ENCODE measurements around the gene PHYKPL. TPM values are rescaled to one million over a fixed set of nuclear protein-coding genes. Genes with fewer than 3 reads are reported as not detected.
"Not testable (repeated sequence)": the region's sequence is repeated elsewhere in the genome, so short reads cannot be mapped to it uniquely, and the experiment has no call there.

The PHYKPL gene
- total RNA-seq, 1 experiment from 2014 or later = 21.2 TPM

DNA sequence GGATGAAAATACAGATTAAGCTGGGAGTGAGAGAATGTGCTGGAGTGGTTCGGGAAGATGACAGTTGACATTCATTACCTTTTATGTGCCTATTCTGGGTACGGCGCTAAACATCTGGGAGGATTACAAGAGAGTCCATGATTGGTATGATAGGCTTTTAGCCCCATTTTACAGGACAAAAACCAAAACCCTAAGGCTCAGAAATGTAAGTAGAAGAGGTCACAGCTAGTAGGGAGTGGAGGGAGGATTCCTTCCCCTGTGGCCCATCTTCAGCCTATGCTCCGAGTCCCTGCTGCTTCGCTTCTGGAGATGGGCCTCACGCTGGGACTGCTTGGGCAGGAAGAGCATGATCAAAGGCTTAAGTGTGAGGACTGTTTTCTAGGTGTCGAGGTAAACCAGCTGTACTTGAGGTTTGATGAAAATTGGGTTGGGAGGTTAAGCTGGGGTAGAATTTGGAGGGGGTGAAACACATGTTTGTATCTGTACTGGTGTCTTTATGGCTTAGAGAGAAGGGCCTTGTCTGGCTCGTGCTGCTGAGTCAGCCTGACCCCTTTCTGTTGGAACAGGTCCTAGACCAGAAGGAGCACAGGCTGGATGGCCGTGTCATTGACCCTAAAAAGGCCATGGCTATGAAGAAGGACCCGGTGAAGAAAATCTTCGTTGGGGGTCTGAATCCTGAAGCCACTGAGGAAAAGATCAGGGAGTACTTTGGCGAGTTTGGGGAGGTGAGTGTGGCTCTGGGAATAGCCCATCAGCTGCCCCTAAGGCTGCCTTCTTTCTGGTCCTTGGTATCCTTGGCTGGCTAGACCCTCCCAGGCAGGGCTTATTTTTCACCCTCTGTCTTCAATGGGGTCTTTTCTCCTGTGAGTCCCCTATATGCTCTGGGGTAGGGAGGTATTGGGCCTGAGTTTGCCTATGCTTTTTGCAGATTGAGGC, 26.2 kb downstream of the PHYKPL start:
- Histone ChIP-seq H3K27ac (no peak overlapping the region), H3K27me3 (no peaks in the 10 kb centered on the region), H3K4me1 (peaks cover 10% of the 10 kb centered on the region; the same call in 1 of the 2 replicates), H3K9me3 (replicated peaks) (no peaks in the 10 kb centered on the region), H3K4me3 (peak overlapping the region; percentile 84), H3K36me3 (peaks cover 62% of the 10 kb centered on the region)
- no peak for DNase-seq

DNA sequence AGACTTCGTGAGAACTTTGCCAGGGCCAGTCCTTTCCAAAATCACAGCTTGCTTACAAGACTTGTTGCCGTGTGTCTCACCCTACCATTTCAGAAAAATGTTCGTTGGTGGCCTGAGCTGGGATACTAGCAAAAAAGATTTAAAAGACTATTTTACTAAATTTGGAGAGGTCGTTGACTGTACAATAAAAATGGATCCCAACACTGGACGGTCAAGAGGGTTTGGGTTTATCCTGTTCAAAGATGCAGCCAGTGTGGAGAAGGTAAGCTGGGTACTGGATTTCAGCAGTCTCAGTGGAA, 26.9 kb downstream of the PHYKPL start:
- Histone ChIP-seq H3K4me1 (peaks cover 10% of the 10 kb centered on the region; the same call in 1 of the 2 replicates), H3K4me3 (peak overlapping the region; percentile 84), H3K27ac (no peak overlapping the region), H3K36me3 (peaks cover 55% of the 10 kb centered on the region), H3K27me3 (no peaks in the 10 kb centered on the region), H3K9me3 (replicated peaks) (no peaks in the 10 kb centered on the region)
- no peak for DNase-seq

DNA sequence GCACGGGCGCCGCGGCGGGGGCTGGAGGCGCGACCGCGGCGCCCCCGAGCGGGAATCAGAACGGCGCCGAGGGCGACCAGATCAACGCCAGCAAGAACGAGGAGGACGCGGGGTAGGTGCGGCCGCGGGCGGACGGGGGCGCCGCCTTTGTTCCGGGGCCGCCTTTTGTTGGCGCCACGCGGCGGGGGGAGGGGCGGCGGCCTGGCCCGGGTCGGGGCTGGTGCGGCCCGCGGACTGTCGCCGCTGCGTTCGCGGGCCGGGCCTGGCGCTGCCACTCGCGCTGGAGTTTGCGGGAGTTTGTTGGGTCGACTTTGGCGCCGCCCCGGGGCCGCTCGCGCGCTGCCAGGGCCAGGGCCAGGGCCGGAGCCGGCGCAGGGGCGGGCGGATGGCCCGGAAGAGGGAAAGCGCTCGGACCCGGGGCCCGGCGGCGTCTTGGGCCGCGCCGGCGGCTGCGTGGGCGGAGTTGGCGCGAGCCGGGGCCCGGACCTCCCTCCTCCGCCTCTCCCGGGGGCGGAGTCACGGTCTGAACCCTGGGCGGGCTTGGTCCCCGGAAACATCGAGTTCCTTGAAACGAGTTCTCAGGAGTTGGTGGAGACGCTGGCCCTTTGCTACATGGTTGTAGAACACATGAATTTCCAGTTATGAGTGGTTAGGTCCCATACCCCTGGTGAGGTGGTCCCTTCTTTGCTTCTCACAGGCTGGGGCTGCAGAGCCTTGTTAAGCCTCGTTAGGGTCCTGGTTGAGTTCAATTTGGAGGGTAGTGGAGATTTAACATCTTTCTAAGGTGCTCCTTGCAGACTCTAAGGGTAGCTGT, 27.5 kb downstream of the PHYKPL start:
- no peaks in the 10 kb centered on the region for H3K27me3 ChIP-seq
- peak overlapping the region; percentile 63; the same call in 1 of the 2 replicates for H3K27ac ChIP-seq
- DNase-seq = peak; percentile 76 to 80
- peaks cover 10% of the 10 kb centered on the region; the same call in 1 of the 2 replicates for H3K4me1 ChIP-seq
- H3K36me3 ChIP-seq = peaks cover 49% of the 10 kb centered on the region
- H3K9me3 ChIP-seq (replicated peaks) = no peaks in the 10 kb centered on the region
- H3K4me3 ChIP-seq = peak overlapping the region; percentile 84

DNA sequence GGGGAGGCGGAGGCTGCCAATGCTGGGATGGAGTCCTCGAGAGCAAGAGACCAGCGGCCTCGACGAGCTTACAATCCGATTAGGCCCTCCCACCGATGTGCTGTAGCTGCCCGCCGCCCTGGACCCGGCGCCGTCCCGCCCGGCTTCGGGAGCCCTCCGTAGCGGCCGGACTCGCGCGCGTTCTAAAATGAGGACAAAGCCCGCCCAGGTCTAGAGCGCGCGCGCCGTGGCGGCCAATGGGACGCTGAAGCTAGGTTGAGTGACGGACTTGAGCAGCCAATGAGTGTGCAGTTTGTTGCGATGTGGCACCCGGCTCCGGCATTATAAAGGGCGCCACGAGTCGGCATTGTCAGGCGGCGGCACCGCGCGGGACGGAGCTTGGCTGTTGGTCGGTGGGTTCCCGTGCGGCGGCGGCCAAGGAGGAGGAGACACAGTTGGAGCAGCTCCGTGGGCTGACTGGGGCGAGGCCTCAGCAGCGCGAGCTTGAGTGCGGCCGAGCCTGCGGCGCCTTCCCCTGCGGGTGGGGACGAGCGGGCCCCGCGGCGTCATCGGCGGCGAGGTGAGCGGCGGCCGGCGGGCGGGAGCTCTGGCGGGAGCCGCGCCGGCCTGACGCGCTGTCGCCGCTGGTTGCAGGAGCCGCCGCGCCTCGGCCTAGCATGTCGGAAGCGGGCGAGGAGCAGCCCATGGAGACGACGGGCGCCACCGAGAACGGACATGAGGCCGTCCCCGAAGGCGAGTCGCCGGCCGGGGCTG, 28.2 kb downstream of the PHYKPL start, which contains the start of gene HNRNPAB:
Gene HNRNPAB, plus strand, starts transcription at position 352 of the 753 bp plus-strand sequence. Its CDS starts 305 bp downstream, at position 657.
- H3K27me3 ChIP-seq = no peaks in the 10 kb centered on the region
- peaks cover 41% of the 10 kb centered on the region for H3K36me3 ChIP-seq
- peak within 1 kb of the TSS; percentile 84 for H3K4me3 ChIP-seq
- DNase-seq = peak; percentile 94 to 98
- no peaks in the 10 kb centered on the region for H3K9me3 ChIP-seq (replicated peaks)
- peak within 1 kb of the TSS; percentile 63 for H3K27ac ChIP-seq
- H3K4me1 ChIP-seq = peaks cover 10% of the 10 kb centered on the region; the same call in 1 of the 2 replicates

DNA sequence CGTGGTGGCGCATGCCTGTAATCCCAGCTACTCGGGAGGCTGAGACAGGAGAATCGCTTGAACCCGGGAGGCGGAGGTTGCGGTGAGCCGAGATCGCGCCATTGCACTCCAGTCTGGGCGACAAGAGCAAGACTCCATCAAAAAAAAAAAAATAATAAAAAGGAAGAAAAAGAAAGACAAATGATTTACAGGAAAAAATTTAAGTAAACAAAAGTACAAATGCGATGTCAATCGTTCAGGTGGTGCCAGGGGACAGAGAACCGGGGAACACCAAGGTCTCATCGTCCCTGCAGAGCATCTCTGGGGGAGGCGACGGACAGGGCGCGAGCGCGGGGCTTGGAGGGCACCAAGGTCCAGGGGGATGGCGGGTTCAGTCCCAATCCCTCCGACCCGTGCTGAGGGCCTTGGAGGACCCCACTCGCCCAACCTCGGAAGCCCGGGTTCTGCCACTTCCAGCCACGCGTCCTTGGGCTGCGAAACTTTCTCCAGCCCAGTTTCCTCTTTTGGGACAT, 28.9 kb downstream of the PHYKPL start:
- Histone ChIP-seq H3K9me3 (replicated peaks) (no peaks in the 10 kb centered on the region), H3K4me3 (peak overlapping the region; percentile 84), H3K27ac (peak overlapping the region; percentile 63)

DNA sequence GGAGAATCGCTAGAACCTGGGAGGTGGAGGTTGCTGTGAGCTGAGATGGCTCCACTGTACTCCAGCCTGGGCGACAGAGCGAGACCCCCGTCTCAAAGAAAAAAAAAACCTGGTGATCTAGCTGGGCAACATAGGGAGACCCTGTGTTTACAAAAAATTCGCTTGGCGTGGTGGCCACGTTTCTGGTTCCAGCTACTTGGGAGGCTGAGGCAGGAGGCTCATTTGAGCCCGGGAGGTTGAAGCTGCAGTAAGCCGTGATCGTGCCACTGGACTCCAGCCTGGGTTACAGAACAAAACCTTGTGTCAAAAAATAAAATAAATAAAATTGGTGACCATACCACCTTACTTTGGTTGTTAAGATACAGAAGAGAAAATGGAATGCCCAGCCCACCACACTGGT, 30.1 kb downstream of the PHYKPL start:
- peaks cover 23% of the 10 kb centered on the region for H3K36me3 ChIP-seq
- no peak overlapping the region for H3K27ac ChIP-seq
- no peak for DNase-seq
- no peaks in the 10 kb centered on the region for H3K9me3 ChIP-seq (replicated peaks)
- H3K27me3 ChIP-seq = no peaks in the 10 kb centered on the region
- no peak overlapping the region for H3K4me3 ChIP-seq
- peaks cover 10% of the 10 kb centered on the region; the same call in 1 of the 2 replicates for H3K4me1 ChIP-seq

More for the DNA sequence above, 28.9 kb downstream of the PHYKPL start:
- H3K27me3 ChIP-seq = no peaks in the 10 kb centered on the region
- peaks cover 10% of the 10 kb centered on the region; the same call in 1 of the 2 replicates for H3K4me1 ChIP-seq
- peaks cover 35% of the 10 kb centered on the region for H3K36me3 ChIP-seq
- DNase-seq = no peak

DNA sequence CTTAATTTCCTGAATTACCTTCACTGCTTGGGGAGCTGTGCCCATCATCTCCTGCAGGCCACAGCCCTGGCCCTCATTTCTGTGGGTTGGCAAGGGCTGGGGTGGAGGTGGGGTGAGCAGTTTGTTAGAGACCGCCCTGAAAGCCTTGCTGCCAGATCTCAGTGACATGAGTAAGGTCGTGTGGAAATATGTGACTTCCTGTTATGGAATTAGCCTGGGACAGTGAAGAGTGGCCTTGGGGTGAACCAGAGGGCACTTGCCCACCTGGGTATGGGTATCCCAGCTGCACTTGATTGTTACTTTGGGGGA, 30.7 kb downstream of the PHYKPL start:
- Histone ChIP-seq H3K36me3 (peaks cover 17% of the 10 kb centered on the region), H3K4me3 (no peak overlapping the region), H3K9me3 (replicated peaks) (no peaks in the 10 kb centered on the region), H3K4me1 (peaks cover 5% of the 10 kb centered on the region; the same call in 1 of the 2 replicates), H3K27me3 (no peaks in the 10 kb centered on the region), H3K27ac (no peak overlapping the region)
- peak in 1 of 2 experiments; percentile 16 for DNase-seq

DNA sequence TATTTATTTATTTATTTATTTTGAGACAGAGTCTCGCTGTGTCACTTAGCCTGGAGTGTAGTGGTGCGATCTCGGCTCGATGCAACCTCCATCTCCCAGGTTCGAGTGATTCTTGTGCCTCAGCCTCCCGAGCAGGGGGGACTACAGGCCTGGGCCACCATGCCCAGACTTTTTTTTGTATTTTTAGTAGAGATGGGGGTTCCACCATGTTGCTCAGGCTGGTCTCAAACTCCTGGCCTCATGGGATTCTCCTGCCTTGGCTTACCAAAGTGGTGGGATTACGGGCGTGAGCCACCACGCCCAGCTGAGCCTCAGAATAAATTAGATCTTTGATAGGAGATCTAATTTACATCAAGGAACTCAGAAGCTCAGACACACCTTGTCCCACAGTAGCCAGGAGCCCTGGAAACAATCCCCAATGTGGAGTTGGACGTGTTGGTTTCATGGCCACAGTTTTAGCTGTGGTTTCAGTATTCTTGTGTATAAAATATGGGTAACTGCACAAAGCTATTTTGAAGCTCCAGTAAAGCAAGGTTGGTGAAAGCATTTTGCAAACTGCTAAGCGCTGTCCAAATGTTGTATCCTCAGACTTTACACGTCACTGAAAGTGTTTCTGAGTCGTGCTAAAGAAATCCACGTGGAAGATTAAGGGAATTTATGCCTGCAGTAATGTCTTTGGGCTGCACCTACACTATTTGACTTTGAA, 31.2 kb downstream of the PHYKPL start:
- H3K27me3 ChIP-seq = no peaks in the 10 kb centered on the region
- no peak overlapping the region for H3K4me3 ChIP-seq
- no peak for DNase-seq
- H3K4me1 ChIP-seq = peaks cover 1% of the 10 kb centered on the region; the same call in 1 of the 2 replicates
- H3K9me3 ChIP-seq (replicated peaks) = no peaks in the 10 kb centered on the region
- H3K27ac ChIP-seq = no peak overlapping the region
- peaks cover 11% of the 10 kb centered on the region for H3K36me3 ChIP-seq

DNA sequence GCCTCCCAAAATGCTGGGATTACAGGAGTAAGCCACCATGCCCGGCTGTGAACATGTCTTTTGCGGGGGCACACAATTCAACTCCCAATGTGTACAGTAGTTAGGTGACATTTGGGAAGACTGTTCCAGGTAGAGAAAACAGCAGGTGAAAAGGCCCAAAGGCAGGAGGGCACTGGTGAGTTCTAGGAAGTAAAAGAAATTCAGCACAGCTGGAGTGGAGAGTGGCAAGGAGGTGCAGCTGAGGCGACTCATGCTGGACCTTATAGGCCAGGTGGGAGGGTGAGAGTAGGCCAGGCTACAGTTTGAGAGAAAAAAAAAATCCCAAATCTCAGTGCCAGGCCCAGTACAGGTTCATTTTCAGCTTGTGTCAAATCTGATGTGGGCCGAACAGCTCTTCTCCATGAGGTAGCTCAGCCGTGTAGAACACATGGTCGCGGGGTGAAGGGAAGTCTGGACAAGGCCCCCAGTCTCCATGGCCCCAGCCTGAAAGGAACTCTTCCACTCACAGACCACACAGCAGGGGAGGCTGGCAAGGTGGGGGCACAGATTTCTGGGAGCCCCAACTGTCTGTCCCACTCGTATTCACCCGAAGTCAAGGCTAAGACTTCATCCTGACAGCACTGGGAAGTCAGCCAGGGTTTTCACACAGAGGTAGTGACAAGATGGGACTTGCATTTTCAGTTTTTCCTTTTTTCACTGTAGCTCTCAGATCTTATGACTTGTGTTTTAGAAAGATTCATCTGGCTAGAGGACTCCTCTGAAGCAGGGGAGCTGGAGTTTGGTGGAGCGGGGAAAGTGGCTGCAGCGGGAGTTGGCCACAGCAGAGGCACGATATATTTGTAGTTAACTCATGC, 32.8 kb downstream of the PHYKPL start:
- Histone ChIP-seq H3K4me1 (no peaks in the 10 kb centered on the region; the same call in 1 of the 2 replicates), H3K4me3 (no peak overlapping the region), H3K27me3 (0 out of 2 replicates have a peak, but pooled peaks cover 3% of the 10 kb centered on the region), H3K36me3 (no peaks in the 10 kb centered on the region), H3K9me3 (replicated peaks) (no peaks in the 10 kb centered on the region), H3K27ac (no peak overlapping the region)
- DNase-seq = no peak

DNA sequence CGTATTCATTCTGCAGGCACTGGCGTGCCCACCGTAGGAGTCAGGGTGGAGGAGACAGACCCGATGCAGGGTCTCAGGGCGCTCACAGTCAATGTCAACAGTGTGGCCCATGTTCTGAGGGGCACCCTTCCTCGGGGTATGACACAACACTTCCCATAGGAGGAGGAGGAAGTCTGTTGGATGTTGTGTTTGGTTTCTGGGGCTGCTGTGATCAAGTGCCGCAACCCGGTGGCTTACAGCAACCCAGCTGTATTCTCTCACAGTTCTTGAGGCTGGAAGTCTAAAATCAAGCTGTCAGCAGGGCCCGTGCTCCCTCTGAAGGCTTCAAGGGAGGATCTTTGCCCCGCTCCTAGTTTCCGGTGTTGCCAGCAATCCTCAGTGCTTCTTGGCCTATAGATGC, 33.9 kb downstream of the PHYKPL start:
- no peak overlapping the region for H3K4me3 ChIP-seq
- H3K27me3 ChIP-seq = 0 out of 2 replicates have a peak, but pooled peaks cover 3% of the 10 kb centered on the region
- no peak for DNase-seq
- no peaks in the 10 kb centered on the region for H3K9me3 ChIP-seq (replicated peaks)
- no peak overlapping the region for H3K27ac ChIP-seq
- H3K36me3 ChIP-seq = no peaks in the 10 kb centered on the region
- no peaks in the 10 kb centered on the region; the same call in 1 of the 2 replicates for H3K4me1 ChIP-seq

DNA sequence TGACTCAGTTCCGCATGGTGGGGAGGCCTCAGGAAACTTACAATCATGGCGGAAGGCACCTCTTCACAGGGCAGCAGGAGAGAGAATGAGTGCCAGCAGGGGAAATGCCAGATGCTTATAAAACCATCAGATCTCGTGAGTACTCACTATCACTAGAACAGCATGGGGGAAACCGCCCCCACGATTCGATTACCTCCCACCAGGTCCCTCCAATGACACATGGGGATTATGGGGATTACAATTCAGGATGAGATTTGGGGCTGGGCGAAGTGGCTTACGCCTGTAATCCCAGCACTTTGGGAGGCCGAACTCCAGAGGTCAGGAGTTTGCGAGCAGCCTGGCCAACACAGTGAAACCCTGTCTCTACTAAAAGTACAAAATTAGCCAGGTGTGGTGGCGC, 34.5 kb downstream of the PHYKPL start:
- not testable (repeated sequence) for H3K27ac ChIP-seq; H3K4me3 ChIP-seq; H3K4me1 ChIP-seq; H3K9me3 ChIP-seq (replicated peaks); H3K27me3 ChIP-seq; DNase-seq; H3K36me3 ChIP-seq

DNA sequence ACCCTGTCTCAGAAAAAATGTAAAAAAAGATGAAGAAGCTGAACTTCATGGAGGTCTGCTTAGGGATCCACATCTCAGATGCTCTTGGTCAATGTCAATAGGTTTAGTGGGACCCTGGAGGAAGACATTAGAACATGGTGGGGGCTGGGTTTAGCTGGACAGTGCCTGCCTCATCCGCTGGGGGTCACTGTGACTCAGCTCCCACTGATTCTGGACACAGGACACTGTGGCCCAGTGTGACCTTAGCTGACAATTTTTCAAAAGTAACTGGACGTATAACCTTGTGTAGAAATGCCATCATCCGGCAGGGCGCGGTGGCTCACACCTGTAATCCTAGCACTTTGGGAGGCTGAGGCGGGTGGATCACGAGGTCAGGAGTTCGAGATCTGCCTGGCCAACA, 35.6 kb downstream of the PHYKPL start:
- H3K27ac ChIP-seq = no peak overlapping the region
- H3K9me3 ChIP-seq (replicated peaks) = no peaks in the 10 kb centered on the region
- no peak overlapping the region for H3K4me3 ChIP-seq
- H3K36me3 ChIP-seq = no peaks in the 10 kb centered on the region
- H3K4me1 ChIP-seq = no peaks in the 10 kb centered on the region; the same call in 1 of the 2 replicates
- peak in 1 of 2 experiments; percentile 14 for DNase-seq
- H3K27me3 ChIP-seq = 0 out of 2 replicates have a peak, but pooled peaks cover 3% of the 10 kb centered on the region

DNA sequence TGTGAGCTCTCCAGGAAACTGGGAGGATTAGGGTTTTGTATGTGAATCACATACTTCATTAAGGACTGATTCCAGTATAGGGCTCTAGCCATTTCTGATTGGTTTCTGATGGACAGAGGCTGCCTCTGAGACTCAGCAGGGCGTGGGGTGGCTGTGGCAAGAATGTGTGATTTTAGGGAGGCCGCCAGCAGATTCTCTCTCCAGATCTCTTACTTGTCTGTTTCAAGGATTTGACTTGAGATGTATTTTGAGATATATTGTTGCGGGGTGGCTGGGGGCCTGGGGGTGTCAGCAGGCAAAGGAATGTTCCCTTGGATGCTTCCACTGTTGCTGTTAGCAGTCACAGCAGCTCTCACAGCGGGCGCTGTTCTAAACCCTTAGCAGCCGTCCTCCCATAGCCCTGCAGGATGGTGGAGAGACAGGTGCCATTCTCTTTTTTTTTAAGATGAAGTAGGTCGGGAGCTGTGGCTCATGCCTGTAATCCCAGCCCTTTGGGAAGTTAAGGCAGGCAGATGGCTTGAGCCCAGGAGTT, 36.3 kb downstream of the PHYKPL start:
- H3K27me3 ChIP-seq = 0 out of 2 replicates have a peak, but pooled peaks cover 3% of the 10 kb centered on the region
- H3K9me3 ChIP-seq (replicated peaks) = no peaks in the 10 kb centered on the region
- no peaks in the 10 kb centered on the region for H3K4me1 ChIP-seq
- no peak overlapping the region for H3K27ac ChIP-seq
- DNase-seq = peak in 1 of 2 experiments; percentile 9
- no peaks in the 10 kb centered on the region for H3K36me3 ChIP-seq
- no peak overlapping the region for H3K4me3 ChIP-seq
